ENCODE results near the gene CALB2.

The CALB2 gene

DNA sequence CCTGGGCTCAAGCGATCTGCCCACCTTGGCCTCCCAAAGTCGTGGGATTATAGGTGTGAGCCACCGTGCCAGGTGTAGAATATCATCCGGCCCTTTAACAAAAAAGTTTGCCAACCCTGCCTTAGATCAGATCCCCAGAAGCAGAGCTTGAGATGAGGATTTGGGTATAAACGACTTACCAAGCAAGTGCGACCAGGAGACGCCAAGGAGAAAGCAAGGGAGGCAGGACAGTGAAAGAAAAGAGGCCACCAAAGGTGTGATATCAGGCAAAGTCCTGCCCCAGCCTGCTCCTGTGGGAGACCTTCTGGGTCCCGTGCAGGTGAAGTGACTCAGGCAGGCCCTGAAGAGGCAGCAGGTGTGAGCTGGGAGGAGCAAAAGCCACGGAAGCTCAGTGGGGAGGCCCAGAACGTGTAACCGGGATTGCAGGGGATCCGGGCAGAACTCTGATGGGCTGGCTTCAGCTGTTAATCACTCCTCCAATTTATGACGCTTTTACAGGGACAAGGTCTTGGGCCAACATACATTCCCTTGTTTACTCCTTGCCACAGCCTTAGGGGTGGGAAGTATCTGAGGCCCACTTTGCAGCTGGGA is 14.1 kb upstream of the CALB2 start:
- TF ChIP-seq, protein P1, sequence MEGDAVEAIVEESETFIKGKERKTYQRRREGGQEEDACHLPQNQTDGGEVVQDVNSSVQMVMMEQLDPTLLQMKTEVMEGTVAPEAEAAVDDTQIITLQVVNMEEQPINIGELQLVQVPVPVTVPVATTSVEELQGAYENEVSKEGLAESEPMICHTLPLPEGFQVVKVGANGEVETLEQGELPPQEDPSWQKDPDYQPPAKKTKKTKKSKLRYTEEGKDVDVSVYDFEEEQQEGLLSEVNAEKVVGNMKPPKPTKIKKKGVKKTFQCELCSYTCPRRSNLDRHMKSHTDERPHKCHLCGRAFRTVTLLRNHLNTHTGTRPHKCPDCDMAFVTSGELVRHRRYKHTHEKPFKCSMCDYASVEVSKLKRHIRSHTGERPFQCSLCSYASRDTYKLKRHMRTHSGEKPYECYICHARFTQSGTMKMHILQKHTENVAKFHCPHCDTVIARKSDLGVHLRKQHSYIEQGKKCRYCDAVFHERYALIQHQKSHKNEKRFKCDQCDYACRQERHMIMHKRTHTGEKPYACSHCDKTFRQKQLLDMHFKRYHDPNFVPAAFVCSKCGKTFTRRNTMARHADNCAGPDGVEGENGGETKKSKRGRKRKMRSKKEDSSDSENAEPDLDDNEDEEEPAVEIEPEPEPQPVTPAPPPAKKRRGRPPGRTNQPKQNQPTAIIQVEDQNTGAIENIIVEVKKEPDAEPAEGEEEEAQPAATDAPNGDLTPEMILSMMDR (IDR thresholded peaks at IDR 0.05; ENCODE audit: low read depth, low read length): no peak
- no peak overlapping the region for H3K4me3 ChIP-seq (ENCODE audit: low read depth, low read length)

DNA sequence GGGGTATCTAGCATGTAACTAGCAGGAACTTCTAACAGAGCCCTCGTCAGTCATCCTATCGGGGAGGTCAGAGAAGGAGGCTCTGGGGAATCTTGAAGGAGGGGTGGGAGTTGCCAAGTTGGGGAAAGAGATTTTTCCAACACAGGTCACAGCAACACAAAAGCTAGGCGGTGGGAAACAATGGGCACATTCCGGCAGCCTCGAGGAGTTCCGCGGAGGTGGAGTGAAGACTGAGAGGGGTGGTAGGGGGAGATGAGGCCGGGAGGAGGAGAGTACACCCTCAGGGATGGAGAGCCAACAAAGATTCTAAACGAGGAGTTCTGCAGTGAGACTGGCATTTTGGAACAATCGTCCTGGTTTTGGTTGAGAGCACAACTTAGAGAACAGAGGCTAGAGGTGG is 13.5 kb upstream of the CALB2 start:
- TF ChIP-seq, protein P1 (IDR thresholded peaks at IDR 0.05; ENCODE audit: low read depth, low read length): no peak
- no peak overlapping the region for H3K4me3 ChIP-seq (ENCODE audit: low read depth, low read length)

DNA sequence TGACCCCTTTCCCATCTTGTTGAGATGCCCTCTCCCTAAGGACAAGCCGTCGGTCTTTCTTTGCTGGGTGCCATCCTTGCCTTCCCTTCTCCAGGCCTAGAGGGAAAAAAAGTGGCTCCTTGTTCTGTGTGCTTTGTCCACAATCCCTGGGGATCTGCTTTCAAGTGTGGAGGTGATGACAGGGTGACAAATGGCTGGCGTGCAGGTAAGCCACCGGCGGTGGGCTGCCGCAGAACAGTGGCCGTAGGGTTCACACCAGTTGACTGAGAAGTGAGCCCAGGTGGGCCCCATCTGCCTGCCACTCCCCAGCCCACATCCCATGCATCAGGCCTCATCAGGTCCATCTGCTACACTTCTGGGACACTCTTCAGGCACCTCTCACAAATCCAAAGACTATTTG is 11.4 kb upstream of the CALB2 start:
- TF ChIP-seq, protein P1 (IDR thresholded peaks at IDR 0.05; ENCODE audit: low read depth, low read length): no peak
- H3K4me3 ChIP-seq (ENCODE audit: low read depth, low read length): no peak overlapping the region

DNA sequence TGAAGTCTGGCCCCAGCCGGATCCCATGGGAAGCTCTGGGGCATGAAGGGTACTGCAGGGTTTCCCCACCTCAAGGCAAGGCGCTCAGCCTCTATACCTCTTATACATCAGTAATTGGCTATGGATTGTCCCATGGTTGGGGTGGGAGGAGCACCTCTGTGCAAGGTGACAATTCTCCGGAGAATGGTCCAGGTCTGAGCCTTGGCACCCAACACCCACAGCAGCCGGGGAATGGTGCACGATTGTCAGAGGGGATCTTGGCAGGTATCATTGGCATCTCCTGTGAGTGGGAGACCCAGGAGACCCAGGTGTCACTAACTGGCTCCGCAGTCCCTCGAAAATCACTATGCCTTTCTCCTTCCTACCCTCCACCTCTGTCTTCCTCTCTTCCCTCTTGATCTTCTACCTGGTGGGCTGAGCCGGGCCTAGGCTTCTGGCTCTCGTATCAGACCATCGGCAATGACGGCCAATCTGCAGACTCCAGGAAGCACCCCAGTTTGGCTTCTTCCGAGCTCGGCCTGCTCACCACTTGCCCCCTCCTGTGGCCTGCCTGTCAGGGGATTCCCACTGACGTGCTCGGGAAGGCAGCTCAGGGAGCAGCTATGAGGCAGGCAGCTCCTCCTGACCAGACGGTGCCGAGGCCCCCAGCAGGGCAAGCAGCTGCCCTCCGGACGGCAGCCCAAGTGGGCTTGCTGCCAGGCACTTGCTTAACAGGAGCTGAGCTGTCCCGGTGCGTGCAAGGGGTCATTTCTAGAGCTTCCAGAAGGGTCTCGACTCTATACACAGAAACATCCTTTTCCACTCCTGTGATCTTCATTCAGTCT is 10.0 kb upstream of the CALB2 start:
- TF ChIP-seq, protein P1 (IDR thresholded peaks at IDR 0.05; ENCODE audit: low read depth, low read length): no peak
- H3K4me3 ChIP-seq (ENCODE audit: low read depth, low read length): no peak overlapping the region

DNA sequence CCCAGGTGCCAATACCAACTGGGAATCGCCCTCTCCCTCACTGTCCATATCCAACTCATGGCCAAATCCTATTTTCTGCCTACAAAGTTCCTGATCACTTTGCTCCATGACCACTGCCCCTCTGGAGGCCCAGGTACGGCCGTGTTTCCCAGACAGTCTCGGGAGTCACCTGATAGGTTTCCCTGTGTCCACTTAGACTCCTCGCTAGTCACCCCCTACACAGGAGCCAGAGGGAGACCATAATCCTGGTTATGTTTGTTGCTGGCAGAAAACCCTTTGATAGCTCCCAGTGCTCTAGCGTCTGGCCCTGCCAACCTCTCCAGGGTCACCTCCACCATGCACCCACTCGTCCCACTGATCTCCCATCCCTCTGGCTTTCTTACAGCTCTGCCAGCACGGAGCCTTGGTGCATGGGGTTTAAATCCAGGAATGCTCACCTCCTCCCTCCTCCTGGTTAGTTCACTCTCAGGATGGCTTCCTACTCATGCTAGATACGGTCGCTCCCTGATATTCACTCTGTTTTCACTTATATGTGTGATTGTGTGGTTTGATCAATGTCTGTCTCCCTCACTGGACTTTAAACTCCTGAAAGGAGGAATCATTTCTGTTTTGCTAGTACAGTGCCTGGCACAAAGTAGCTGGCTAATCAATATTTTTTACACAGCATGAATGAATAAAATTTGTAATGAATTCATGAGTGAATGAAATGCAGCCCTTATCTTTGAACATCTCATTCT is 7.5 kb upstream of the CALB2 start:
- TF ChIP-seq, protein P1 (IDR thresholded peaks at IDR 0.05; ENCODE audit: low read depth, low read length): no peak
- H3K4me3 ChIP-seq (ENCODE audit: low read depth, low read length): no peak overlapping the region

DNA sequence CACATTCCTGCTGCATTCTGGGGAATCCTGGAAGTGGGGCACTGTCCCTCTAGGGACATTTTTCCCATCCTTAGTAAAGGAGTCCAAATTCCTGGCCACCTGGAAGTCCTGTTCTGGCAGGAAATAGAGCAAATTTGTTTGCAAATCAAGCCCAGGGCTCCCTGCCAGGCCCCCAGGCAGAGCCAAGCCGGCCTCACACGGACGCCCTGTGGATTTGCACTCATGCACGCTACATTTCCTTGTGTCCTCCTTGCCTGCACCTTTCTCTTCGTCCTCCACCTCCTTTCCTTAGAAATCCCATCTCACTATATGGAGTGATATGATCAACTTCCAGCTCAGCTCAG is 7.0 kb upstream of the CALB2 start:
- TF ChIP-seq, protein P1 (IDR thresholded peaks at IDR 0.05; ENCODE audit: low read depth, low read length): no peak
- no peak overlapping the region for H3K4me3 ChIP-seq (ENCODE audit: low read depth, low read length)

DNA sequence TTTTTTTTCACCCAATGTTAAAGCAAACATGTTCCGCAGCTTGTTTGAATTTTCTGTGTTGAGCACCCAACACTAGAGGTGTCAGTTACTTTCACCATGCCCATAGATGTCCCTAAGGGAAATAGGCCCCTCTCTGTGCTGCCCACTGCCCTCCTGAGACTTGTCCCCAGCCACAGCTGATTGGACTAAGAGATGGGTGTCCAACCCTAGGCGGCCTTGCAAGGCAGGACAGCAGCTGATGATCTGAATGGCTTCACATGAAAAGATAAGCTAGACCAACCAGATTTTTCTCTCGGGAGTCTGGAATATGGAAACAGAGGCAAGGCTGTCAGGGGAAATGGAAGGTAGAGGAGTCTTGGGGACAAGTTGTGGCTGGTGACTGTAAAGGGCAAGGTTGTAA is 6.1 kb upstream of the CALB2 start:
- H3K4me3 ChIP-seq (ENCODE audit: low read depth, low read length): no peak overlapping the region
- TF ChIP-seq, protein P1 (IDR thresholded peaks at IDR 0.05; ENCODE audit: low read depth, low read length): no peak
